Left lobe of liver (tissue), 2 donors: ENCODE data around the gene AQP2. TPM values are rescaled to one million over a fixed set of nuclear protein-coding genes. Genes with fewer than 3 reads are reported as not detected.

Experiments used
- ATAC-seq: fragments of 200-7000 bp; cut with Tn5 transposase; one replicate; pipeline ENCODE4 v1.9.1; 2020; ENCODE audit warnings: mild to moderate bottlenecking, moderate library complexity
- DNase-seq: peaks from one replicate; pipeline ENCODE4 v3.0.0-alpha.2; 2020; ENCODE audit warnings: low spot score
- total RNA-seq: library from RNA; stranded (reverse); gene quantifications from one replicate; pipeline ENCODE4 v1.2.1, GENCODE V29; 2021
- donor health status: DM: no; HTN: no; CAD: no; lungs with moderate emphysema.
- donor health status: DM: no; HTN: yes; CAD: no.

The AQP2 gene, protein sequence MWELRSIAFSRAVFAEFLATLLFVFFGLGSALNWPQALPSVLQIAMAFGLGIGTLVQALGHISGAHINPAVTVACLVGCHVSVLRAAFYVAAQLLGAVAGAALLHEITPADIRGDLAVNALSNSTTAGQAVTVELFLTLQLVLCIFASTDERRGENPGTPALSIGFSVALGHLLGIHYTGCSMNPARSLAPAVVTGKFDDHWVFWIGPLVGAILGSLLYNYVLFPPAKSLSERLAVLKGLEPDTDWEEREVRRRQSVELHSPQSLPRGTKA
- total RNA-seq: not detected

GRCh38 chr12:49950273-49951251 lies at the start of gene AQP2:
TSS of gene AQP2 (plus strand) at chr12:49950737. CDS start at chr12:49950831, 94 bp downstream.
- no peak for DNase-seq

GRCh38 chr12:49901026-49901425 lies 49.5 kb upstream of the AQP2 start:
- ATAC-seq: no peak

More at GRCh38 chr12:49950273-49951251, at the start of gene AQP2:
- ATAC-seq: no peak

GRCh38 chr12:49901986-49902385 lies 48.6 kb upstream of the AQP2 start:
- ATAC-seq (no peak), DNase-seq (no peak)

More at GRCh38 chr12:49901026-49901425, 49.5 kb upstream of the AQP2 start:
- DNase-seq: no peak

- DNase-seq (no peak), ATAC-seq (no peak)
These were observed 47.9 kb upstream of the AQP2 start for GRCh38 chr12:49902399-49903350.

DNA sequence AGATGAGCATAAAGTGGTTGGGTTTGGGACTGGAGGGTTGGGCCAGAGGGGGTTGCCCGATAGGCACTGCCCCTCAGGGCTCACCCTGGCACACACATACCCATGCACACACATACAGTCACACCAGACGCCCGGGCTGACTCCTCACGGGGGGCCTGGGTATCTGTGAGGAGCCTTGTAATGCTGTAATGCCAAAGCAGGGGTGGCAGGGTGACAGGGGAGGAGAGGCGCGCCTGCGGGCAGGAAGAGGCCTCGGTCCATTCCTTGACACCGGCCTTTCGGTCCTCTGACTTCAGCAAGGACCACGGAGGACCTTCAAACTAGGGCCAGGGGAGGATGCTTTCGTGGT lies 47.2 kb upstream of the AQP2 start:
- DNase-seq (no peak), ATAC-seq (no peak)

GRCh38 chr12:49903700-49904423 lies 46.7 kb upstream of the AQP2 start, which contains the start of gene FAIM2:
TSS of gene FAIM2 (minus strand) at chr12:49903900. CDS start at chr12:49903792, 108 bp downstream.
- DNase-seq (no peak), ATAC-seq (peak; percentile 23)

GRCh38 chr12:49904601-49905000 lies 45.9 kb upstream of the AQP2 start:
- DNase-seq (no peak), ATAC-seq (no peak)

GRCh38 chr12:49905718-49906314 lies 44.7 kb upstream of the AQP2 start:
- no peak for ATAC-seq
- DNase-seq: no peak

- DNase-seq: no peak
- ATAC-seq: no peak
These were observed 43.2 kb upstream of the AQP2 start for GRCh38 chr12:49907352-49907751.

DNA sequence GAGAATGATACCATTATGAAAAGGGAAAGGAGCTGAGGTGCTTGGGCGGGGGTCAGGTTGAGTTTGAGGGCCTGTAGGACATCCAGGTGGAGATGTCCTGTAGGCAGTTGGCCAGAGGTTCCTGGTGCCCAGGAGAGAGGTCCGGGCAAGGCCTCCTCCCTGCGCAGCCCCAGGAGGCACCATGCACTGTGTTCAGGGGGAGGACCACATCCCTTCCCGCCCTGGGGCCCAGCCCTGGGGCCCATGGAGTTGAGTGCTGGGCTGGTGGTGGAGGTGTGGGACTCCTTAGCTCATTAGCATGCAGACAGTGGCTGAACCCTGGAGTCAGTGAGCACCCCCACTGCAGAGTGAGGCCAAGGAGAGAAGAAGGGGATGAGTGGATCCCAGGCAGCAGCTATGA lies 41.2 kb upstream of the AQP2 start:
- no peak for DNase-seq
- no peak for ATAC-seq

GRCh38 chr12:49909826-49910225 lies 40.7 kb upstream of the AQP2 start:
- ATAC-seq (no peak), DNase-seq (no peak)

GRCh38 chr12:49910331-49911212 lies 40.0 kb upstream of the AQP2 start:
- no peak for DNase-seq
- ATAC-seq: no peak

- ATAC-seq (no peak), DNase-seq (no peak)
These were observed 39.3 kb upstream of the AQP2 start for GRCh38 chr12:49911213-49911605.

GRCh38 chr12:49912345-49913255 lies 37.9 kb upstream of the AQP2 start:
- DNase-seq: no peak
- ATAC-seq: no peak

DNA sequence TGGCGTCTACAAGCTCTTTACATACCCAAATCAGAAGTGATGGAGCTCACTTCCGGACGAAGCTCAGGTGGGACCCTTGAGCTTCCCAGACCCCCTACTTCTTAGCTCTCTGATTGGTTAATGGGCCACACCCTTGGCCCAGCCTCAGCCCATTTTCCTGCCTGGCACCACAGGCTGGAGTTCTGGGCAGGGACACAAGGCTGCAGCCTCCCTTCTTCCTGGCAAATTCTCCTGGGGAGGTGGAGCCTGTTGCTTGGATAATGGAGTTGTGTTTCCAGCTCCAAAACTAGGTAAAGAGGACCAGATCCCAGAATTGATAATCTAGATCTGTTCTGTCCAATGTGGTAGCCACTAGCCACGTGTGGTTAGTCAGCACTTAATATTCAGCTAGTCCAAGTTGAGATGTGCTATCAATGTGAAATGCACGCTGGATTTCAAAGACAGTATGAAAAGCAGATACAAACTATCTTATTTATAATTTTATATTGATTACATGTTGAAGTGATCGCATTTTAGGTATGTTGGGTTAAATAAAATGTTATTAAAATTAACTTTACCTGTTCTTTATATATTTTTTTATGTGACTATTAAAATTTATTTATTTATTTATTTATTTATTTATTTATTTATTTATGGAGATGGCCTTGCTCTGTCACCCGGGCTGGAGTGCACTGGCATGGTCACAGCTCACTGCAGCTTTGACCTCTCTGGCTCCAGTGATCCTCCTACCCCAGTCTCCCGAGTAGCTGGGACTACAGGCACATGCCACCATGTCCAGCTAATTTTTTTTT lies 34.2 kb upstream of the AQP2 start:
- DNase-seq (no peak), ATAC-seq (no peak)

GRCh38 chr12:49917166-49917787 lies 33.3 kb upstream of the AQP2 start:
- DNase-seq: no peak
- ATAC-seq: no peak
